HL-60 (cell line): ENCODE results near the gene ELP4.

Experiments used
- DNase-seq, 2 experiments: peaks; one replicate each; pipeline ENCODE4 v3.0.0-alpha.2; 2010 to 2020; ENCODE audit warnings: low read depth in 1 of 2, low spot score in 1 of 2
- H3K27ac ChIP-seq: fragments of 250-450 bp; sonication (Bioruptor Pico); replicated peaks from 2 replicates; pipeline ENCODE4 v1.5.1; 2020; ENCODE audit warnings: mild to moderate bottlenecking, moderate library complexity
- H3K27me3 ChIP-seq: fragments of 250-450 bp; sonication (Bioruptor Pico); 2 replicates; pipeline ENCODE4 v1.5.1; 2021; ENCODE audit warnings: mild to moderate bottlenecking, moderate library complexity; ENCODE audit not compliant: insufficient read depth, poor library complexity, severe bottlenecking
- H3K4me3 ChIP-seq: replicated peaks from 2 replicates; pipeline ENCODE4 v1.5.1; 2011; ENCODE audit warnings: mild to moderate bottlenecking, control low read depth, low read length; ENCODE audit not compliant: insufficient read depth
- GABPA ChIP-seq: IDR thresholded peaks from 2 replicates; pipeline ENCODE4 v1.6.1; 2012; ENCODE audit warnings: low read depth
- POLR2AphosphoS5 ChIP-seq: IDR thresholded peaks from 2 replicates; pipeline ENCODE4 v1.6.1; 2012; ENCODE audit warnings: low read depth
- SPI1 ChIP-seq: IDR thresholded peaks from 2 replicates; pipeline ENCODE4 v1.6.1; 2012; ENCODE audit warnings: low read depth, mild to moderate bottlenecking, borderline replicate concordance
- TF ChIP-seq, protein P1 (sequence below): IDR thresholded peaks from one replicate; pipeline ENCODE4 v1.5.1; 2011; ENCODE audit warnings: low read length, control low read depth, inconsistent platforms; ENCODE audit not compliant: insufficient read depth
- TF ChIP-seq, protein P2 (sequence below): IDR thresholded peaks from 2 replicates; pipeline ENCODE4 v1.6.1; 2012; ENCODE audit warnings: low read depth; ENCODE audit not compliant: insufficient replicate concordance

The ELP4 gene

DNA sequence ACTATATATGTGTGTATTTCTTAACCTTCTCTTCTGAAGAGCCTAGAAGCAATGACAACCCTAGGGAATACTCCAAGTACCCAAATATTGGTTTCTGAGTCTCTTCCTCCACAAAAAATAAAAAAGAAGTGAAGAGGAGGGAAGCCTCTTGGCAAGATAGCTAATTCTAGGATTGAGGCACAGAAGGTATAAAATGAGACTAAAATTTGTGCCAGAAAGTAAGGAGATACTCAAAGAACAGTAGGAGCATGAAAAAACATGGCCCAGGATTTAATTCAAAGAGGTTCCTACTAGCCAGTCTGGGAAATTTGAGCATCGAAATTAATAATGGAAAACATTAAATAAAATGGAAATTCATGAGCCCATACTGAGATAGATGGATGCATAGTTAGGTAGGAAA, 189.5 kb downstream of the ELP4 start:
- H3K4me3 ChIP-seq = no peak overlapping the region

DNA sequence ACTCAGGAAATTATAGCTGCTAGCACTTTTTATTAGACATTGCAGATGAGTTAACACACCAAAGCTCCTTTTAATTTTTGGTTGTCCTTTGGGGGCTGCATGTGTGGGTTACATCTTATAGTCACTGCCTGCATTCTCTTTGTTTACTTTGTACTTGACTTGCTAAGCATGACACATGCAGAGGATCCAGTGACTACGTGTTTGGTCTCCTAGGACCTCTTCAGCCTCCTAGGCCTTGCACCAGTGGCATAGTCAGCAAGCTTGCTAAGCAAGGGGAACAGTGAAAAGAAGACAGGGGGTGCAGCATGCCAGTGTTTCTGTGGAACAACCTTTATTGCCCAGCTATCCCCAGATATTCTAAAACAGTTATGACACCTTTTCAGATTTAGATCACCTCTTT, 193.4 kb downstream of the ELP4 start:
- H3K27me3 ChIP-seq = no peaks in the 10 kb centered on the region
- no peak for DNase-seq
- TF ChIP-seq SPI1 (no peak), POLR2AphosphoS5 (no peak), GABPA (no peak)
- TF ChIP-seq, protein P1, sequence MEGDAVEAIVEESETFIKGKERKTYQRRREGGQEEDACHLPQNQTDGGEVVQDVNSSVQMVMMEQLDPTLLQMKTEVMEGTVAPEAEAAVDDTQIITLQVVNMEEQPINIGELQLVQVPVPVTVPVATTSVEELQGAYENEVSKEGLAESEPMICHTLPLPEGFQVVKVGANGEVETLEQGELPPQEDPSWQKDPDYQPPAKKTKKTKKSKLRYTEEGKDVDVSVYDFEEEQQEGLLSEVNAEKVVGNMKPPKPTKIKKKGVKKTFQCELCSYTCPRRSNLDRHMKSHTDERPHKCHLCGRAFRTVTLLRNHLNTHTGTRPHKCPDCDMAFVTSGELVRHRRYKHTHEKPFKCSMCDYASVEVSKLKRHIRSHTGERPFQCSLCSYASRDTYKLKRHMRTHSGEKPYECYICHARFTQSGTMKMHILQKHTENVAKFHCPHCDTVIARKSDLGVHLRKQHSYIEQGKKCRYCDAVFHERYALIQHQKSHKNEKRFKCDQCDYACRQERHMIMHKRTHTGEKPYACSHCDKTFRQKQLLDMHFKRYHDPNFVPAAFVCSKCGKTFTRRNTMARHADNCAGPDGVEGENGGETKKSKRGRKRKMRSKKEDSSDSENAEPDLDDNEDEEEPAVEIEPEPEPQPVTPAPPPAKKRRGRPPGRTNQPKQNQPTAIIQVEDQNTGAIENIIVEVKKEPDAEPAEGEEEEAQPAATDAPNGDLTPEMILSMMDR = no peak
- TF ChIP-seq, protein P2, sequence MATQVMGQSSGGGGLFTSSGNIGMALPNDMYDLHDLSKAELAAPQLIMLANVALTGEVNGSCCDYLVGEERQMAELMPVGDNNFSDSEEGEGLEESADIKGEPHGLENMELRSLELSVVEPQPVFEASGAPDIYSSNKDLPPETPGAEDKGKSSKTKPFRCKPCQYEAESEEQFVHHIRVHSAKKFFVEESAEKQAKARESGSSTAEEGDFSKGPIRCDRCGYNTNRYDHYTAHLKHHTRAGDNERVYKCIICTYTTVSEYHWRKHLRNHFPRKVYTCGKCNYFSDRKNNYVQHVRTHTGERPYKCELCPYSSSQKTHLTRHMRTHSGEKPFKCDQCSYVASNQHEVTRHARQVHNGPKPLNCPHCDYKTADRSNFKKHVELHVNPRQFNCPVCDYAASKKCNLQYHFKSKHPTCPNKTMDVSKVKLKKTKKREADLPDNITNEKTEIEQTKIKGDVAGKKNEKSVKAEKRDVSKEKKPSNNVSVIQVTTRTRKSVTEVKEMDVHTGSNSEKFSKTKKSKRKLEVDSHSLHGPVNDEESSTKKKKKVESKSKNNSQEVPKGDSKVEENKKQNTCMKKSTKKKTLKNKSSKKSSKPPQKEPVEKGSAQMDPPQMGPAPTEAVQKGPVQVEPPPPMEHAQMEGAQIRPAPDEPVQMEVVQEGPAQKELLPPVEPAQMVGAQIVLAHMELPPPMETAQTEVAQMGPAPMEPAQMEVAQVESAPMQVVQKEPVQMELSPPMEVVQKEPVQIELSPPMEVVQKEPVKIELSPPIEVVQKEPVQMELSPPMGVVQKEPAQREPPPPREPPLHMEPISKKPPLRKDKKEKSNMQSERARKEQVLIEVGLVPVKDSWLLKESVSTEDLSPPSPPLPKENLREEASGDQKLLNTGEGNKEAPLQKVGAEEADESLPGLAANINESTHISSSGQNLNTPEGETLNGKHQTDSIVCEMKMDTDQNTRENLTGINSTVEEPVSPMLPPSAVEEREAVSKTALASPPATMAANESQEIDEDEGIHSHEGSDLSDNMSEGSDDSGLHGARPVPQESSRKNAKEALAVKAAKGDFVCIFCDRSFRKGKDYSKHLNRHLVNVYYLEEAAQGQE = no peak
- H3K27ac ChIP-seq = no peak overlapping the region
- no peak overlapping the region for H3K4me3 ChIP-seq

More for the DNA sequence above, 189.5 kb downstream of the ELP4 start:
- DNase-seq = no peak
- H3K27ac ChIP-seq = no peak overlapping the region
- H3K27me3 ChIP-seq = no peaks in the 10 kb centered on the region
- TF ChIP-seq, protein P2 = no peak
- TF ChIP-seq, protein P1 = no peak
- TF ChIP-seq POLR2AphosphoS5 (no peak), GABPA (no peak), SPI1 (no peak)

DNA sequence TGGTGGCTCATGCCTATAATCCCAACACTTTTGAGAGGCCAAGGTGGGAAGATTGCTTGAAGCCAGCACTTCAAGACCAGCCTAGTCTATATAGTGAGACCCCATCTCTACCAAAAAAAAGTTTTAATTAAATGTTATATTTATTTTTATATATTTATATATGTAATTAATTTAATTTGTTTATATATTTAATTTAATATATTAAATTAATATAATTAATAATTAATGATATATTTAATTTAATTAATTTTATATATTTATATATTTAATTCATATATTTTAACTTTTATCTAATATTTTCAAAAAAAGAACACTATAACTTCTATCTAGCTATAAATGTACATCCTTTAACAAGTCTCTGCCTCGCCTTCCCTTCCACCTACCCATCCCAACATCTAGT, 196.8 kb downstream of the ELP4 start:
- TF ChIP-seq SPI1 (no peak), POLR2AphosphoS5 (no peak), GABPA (no peak)
- TF ChIP-seq, protein P1 = no peak
- TF ChIP-seq, protein P2 = no peak
- DNase-seq = no peak
- H3K4me3 ChIP-seq = no peak overlapping the region

More for the DNA sequence above, 196.8 kb downstream of the ELP4 start:
- Histone ChIP-seq H3K27ac (no peak overlapping the region), H3K27me3 (no peaks in the 10 kb centered on the region)
